Activated T-helper 9 cell treated with anti-CD3 and anti-CD28 coated beads, Interleukin-2, amount 50 U/mL, for 16 hours (primary cell): ENCODE results near the gene BLOC1S1.
"Not testable (repeated sequence)": the region's sequence is repeated elsewhere in the genome, so short reads cannot be mapped to it uniquely, and the experiment has no call there.

Source experiments
- DNase-seq: peaks from one replicate; pipeline ENCODE4 v3.0.0-alpha.2; 2020; ENCODE audit warnings: low read depth

Gene BLOC1S1

DNA sequence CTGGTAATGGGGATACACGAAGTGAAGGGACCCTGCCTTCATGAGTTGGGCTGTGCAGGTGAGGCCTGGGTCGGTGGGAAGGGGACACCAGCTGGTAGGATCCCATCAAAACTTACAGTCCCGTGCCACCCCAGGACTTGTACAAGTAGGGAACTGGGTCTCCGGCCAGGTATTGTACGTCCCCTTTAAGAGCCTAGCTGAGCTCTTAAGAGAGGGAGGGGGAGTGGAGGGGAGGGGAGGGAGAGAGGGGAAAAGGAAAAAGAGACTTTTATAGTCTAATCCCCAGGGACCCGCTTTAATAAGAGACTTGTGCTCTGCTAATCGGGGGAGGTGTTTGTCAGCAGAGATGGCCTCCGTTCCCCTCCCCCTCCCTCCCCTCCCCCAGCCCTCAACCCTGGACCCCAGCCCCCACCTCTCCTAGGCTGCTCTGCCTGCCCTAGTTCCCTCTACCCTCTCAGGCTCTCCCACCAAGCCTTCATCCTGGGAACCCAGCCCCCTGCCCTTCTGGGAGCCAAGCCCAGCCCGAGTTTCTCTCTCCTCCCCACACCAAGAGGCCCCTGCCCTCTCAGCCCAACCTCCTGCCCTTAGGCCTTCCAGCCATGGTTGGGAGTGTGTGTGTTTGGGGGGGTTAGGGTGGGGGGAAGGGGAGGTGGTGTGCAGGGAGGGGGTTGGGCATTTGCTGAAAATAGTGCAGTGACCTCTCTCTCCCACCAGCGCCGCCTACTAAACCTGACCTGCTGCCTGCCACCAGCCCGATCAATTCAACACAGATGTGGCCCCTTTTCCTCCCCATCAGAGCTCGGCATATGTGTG is 29.7 kb downstream of the BLOC1S1 start:
- DNase-seq, result no peak

DNA sequence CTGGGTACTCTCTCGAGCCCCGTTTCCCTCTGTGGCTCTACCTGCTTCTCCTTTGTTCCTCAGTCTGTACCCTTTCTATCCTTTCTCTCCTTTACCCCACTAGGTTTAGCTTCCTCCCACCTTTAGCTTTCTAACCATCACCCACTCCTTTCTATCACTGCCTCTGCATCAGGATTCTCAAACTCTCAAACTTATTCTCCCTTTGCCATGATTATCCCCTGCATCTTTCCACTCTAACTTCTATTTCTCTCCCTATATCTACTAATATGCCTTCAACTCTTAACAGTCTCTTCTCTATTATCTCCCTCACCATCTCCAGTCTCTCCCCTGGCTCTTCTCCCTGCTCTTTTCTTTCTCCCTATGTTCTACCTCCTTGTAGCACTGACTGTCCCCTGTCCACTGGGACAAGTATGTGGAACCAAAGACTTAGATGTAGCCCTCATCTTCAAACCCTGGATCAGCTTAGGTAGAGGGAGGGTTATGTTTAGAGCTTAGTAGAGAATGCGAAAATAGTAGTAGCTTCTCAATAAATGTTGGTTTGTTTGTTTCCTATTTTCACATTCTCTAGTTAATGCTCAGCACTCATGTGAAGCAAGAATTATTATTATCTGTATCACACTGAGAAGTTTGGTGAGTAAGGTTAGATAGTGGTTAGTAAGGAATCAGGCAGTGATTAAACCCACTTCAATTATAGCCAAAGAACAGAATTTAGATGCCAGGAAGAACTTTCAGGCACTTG is 30.5 kb downstream of the BLOC1S1 start:
- no peak for DNase-seq

DNA sequence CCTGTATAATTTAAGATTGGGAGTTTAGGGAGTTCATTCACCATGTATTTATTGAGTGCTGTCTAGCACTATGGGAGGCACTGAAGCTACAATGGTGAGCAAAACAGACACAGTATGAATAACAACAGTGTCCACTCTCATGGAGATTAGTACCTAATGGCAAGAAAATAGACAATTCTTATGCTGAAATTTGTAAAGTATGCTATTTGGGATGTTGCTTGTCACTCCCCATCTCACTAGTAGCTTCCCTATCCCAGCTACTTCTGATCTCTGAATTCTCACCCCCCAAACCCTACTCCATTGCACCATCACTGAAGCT is 31.0 kb downstream of the BLOC1S1 start:
- DNase-seq, result no peak

DNA sequence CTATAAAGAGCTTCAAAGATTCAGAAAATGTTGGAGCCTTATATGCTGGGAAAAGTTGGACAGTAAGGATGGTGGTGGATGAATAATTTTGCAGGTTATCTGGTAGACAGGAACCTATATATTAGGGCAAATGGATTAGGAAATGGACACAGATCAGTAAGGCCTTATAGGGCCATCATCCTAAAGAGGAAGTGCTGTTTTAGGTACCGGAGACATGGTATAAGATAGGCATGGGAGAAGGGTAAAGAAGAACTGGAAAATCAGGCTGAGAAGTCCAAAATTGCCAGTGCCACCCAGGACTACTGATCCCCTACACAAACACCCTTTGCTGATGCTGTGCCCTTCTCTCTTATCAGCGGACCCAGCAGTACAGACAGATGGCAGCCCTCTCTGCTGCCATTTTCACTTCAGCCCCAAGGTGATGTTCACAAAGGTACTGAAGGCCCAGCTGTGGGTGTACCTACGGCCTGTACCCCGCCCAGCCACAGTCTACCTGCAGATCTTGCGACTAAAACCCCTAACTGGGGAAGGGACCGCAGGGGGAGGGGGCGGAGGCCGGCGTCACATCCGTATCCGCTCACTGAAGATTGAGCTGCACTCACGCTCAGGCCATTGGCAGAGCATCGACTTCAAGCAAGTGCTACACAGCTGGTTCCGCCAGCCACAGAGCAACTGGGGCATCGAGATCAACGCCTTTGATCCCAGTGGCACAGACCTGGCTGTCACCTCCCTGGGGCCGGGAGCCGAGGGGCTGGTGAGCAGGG is 32.6 kb downstream of the BLOC1S1 start:
- no peak for DNase-seq

DNA sequence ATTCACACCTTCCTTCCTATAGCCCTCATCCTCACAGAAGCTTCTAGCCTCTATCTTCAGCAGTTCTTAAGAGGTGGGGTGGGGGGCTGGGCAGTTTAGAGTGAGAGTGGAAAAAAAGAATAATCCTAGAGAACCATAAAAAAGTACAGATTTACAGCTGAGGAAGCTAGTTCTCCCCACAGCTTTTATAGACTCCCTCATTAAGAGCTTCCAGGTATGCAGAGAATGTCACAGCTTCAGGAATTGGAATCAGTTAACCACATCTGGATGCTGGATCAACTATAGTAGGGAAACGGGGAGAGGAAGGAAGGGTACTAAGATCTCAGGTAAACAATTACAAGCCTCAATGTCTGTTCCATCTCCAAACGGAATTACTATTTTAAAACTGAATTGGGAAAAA is 39.4 kb downstream of the BLOC1S1 start:
- DNase-seq, result no peak

DNA sequence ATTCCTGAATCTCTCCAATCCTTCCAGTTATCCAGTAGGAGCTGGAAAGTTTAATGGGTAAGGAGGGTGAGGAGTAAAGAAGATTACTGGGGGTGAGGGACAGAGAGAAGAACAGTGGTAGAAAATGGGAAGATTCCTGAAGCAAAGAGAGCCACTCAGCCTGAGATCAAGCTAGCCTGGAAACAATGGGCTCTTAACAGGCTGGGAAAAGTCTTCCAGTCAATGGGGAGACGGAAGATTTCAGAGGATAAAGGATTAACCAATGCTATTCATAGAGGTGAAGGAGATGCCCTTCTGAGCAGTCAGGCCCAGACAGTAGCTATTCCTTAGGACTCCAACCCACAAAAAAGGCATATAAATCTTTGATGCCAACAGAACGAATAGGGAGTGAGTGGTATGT is 41.9 kb downstream of the BLOC1S1 start:
- no peak for DNase-seq

DNA sequence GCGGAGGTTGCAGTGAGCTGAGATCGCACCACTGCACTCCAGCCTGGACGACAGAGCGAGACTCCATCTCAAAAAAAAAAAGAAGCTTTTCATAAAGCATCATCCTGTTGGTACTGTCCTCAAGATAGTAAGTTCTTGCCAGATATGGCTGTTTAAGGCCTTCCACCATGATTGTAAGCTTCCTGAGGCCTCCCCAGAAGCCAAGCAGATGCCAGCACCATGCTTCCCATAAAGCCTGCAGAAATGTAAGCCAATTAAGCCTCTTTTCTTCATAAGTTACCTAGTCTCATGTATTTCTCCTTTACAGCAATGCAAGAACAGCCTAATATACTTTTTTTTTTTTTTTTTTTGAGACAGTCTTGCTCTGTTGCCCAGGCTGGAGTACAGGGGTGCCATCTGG is 42.7 kb downstream of the BLOC1S1 start:
- DNase-seq, result not testable (repeated sequence)

DNA sequence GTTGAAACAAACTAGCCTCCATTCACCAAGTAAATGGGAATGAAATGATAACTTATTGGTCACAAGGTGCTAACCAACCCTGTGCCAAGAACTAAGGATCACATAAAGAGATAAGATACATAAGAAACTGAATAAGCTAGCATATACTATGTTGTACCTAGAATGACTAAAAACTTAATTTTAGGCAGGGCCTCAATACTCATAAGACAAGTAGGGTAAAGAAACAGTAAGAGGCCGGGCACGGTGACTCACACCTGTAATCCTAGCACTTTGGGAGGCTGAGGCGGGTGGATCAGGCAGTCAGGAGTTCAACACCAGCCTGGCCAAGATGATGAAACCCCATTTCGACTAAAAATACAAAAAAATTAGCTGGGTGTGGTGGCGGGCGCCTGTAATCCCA is 44.8 kb downstream of the BLOC1S1 start:
- no peak for DNase-seq

DNA sequence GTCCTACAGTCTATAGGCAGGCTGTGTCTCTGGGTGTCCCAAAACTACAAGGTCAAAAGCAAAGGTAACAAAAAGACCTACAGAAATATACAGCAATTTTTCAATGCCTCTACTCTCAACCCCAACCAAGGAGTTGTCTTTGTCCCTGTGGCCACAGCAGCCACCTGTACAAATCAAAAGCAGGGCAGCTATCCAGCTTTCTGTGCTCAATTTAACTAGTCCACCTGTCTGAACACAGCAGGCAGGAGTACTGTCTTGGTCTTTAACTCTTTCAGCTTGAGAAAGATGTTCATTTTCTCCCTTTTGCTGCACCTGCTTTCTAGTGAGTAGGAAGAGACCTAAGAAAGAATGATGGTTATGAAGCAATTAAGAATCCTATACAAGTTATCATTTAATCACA is 46.8 kb downstream of the BLOC1S1 start:
- DNase-seq, result no peak

DNA sequence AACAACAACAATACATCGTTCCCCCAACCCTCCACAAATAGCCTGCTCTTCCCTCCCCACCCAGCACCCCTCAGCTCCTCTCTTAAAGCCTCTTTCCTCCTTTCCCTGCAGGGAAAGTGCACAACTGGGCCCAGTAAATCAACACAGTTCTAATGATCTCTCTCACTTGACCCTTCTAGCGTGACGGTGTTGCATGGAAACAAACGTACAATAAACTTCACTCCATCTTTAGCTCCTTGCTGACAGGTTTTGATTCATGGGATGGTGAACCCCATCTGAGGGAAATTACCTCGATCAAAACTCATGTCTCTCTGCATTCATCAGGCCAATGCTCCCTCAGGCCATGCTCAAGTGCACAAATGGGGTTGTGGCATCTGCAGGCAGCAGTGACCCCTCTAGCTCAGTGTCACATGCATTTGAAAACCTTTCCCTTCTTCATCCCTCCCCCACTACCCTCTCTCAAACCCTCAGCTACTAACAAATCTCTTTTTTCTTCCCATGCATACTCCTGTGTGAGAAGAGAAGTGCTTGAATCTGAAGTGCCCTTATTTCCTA is 50.0 kb downstream of the BLOC1S1 start:
- no peak for DNase-seq

DNA sequence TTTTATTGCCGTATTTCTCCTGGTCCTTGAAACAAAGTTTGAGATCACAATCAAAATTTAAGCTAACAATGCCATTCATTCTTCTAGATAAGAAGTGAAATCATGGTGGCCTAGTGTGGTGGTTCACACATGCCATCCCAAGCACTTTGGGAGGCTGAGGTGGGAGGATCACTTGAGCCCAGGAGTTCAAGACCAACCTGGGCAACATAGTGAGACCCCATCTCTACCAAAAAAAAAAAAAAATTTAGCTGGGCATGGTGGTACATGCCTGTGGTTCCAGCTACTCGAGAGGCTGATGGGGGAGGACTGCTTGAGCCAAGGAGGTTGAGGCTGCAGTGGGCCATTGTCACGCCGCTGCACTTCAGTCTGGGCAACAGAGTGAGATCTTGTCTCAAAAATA is 51.3 kb downstream of the BLOC1S1 start:
- DNase-seq, result no peak
